Cerebellar cortex (tissue), 1 donor: ENCODE data around the gene MTFR2.
"Not testable (repeated sequence)": the region's sequence is repeated elsewhere in the genome, so short reads cannot be mapped to it uniquely, and the experiment has no call there.

Source experiments
- DNase-seq: peaks from one replicate; pipeline ENCODE4 v3.0.0-alpha.2; 2015; ENCODE audit warnings: low spot score

Gene MTFR2

GRCh38 chr6:136235233-136235564 lies 14.9 kb downstream of the MTFR2 start:
- no peak for DNase-seq

GRCh38 chr6:136232701-136233100 lies 17.4 kb downstream of the MTFR2 start:
- no peak for DNase-seq

- no peak for DNase-seq
Observed at GRCh38 chr6:136230219-136230853, 19.8 kb downstream of the MTFR2 start.

GRCh38 chr6:136228814-136229213 lies 21.3 kb downstream of the MTFR2 start:
- DNase-seq, result no peak

- no peak for DNase-seq
Observed at GRCh38 chr6:136226674-136227377, 23.3 kb downstream of the MTFR2 start.

GRCh38 chr6:136226027-136226673 lies 24.0 kb downstream of the MTFR2 start:
- DNase-seq, result peak; percentile 61

- no peak for DNase-seq
Observed at GRCh38 chr6:136225496-136225895, 24.6 kb downstream of the MTFR2 start.

- DNase-seq, result not testable (repeated sequence)
Observed at GRCh38 chr6:136224974-136225373, 25.1 kb downstream of the MTFR2 start.

GRCh38 chr6:136216503-136217401 lies 33.4 kb downstream of the MTFR2 start:
- DNase-seq, result no peak

GRCh38 chr6:136213853-136214252 lies 36.3 kb downstream of the MTFR2 start:
- no peak for DNase-seq

GRCh38 chr6:136213012-136213539 lies 37.0 kb downstream of the MTFR2 start:
- DNase-seq, result no peak

GRCh38 chr6:136212608-136213007 lies 37.5 kb downstream of the MTFR2 start:
- DNase-seq, result no peak

- no peak for DNase-seq
Observed at GRCh38 chr6:136210398-136211165, 39.5 kb downstream of the MTFR2 start.

- no peak for DNase-seq
Observed at GRCh38 chr6:136209496-136209895, 40.6 kb downstream of the MTFR2 start.

- no peak for DNase-seq
Observed at GRCh38 chr6:136208783-136209182, 41.3 kb downstream of the MTFR2 start.

GRCh38 chr6:136201732-136202131 lies 48.4 kb downstream of the MTFR2 start:
- DNase-seq, result no peak

GRCh38 chr6:136192902-136193301 lies 57.2 kb downstream of the MTFR2 start:
- DNase-seq, result no peak

GRCh38 chr6:136191606-136192312 lies 58.4 kb downstream of the MTFR2 start:
- DNase-seq, result no peak

GRCh38 chr6:136189104-136189503 lies 61.0 kb downstream of the MTFR2 start:
- DNase-seq, result no peak

- no peak for DNase-seq
Observed at GRCh38 chr6:136188486-136188885, 61.6 kb downstream of the MTFR2 start.

GRCh38 chr6:136186363-136186762 lies 63.7 kb downstream of the MTFR2 start:
- DNase-seq, result no peak
